ENCODE results near the gene CCDC93.
"Not testable (repeated sequence)": the region's sequence is repeated elsewhere in the genome, so short reads cannot be mapped to it uniquely, and the experiment has no call there.

Gene CCDC93

GRCh38 chr2:118046634-118047210 lies 32.9 kb upstream of the CCDC93 start:
- in situ Hi-C loops (cut with MboI; ENCODE audit: low sequenced_read_pairs): no loop called here

DNA sequence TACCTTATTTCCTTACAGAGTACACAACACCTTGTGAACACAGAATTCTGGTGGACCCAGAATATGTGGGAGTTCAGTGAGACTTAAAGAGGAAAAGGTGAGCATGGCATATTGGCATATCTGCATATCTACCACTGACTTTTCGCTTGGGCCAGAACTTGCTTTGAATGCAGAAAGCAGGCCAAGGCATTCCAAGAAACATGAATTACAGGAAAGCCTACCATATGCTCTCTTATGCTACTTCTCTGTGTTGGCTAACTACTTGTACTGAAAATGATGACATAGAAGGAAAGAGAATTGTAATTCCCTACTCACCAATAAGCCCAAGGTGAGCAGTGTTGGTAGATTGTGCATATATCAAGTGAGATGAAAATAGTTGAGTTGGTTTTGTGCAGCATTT lies 31.4 kb upstream of the CCDC93 start:
- in situ Hi-C loops (cut with MboI; ENCODE audit: low sequenced_read_pairs): no loop called here

GRCh38 chr2:118044854-118045253 lies 31.0 kb upstream of the CCDC93 start:
- in situ Hi-C loops (cut with MboI; ENCODE audit: low sequenced_read_pairs): no loop called here

DNA sequence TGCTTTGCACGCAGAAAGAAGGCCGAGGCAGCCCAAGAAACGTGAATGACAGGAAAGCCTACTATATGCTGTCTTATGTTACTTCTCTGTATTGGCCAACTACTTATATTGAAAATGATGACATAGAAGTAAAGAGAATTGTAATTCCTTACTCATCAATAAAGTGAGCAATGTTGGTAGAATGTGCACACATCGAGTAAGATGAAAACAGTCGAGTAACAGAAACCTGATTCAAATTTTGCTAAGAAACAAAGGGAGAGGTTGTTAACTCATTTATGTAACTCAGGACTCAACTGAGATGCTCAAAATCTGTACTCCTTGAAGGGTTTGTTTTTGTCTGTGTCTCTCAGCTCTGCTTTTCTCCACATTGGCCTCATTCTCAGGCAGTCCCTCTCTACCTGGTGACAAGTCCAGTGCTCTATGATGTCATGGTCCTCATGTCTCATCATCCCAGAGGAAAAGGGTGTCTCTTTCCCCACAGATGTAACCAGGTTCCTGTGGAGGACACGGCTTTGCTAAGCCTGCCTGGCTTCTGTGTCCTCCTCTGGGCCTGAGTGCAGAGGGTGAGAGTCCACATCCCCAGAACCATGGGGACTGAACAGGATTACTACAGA lies 30.3 kb upstream of the CCDC93 start:
- in situ Hi-C loops (cut with MboI; ENCODE audit: low sequenced_read_pairs): no loop called here

DNA sequence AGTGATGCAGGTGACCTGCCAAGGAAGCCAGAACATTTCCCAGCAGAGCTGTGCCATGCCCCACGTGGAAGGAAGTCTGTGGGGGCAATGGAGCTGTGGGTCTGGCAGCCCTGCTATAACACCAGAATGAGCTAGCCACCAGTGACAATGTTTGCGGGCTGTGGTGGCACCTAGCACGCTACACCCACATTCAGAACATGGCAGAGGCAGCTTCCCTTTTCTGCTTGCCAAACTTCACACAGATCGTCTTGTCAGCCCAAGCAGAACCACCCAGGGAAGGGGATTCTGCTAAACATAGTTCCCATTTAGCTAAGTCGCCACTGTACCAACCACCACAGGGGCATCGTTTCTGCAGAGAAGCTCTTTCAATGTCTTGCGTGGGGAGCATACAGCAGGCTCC lies 27.0 kb upstream of the CCDC93 start:
- in situ Hi-C loops (cut with MboI; ENCODE audit: low sequenced_read_pairs): no loop called here

- in situ Hi-C loops (cut with MboI; ENCODE audit: low sequenced_read_pairs): no loop called here
Observed at GRCh38 chr2:118032169-118033013, 18.5 kb upstream of the CCDC93 start.

GRCh38 chr2:118031566-118031965 lies 17.7 kb upstream of the CCDC93 start:
- in situ Hi-C loops (cut with MboI; ENCODE audit: low sequenced_read_pairs): no loop called here

- in situ Hi-C loops (cut with MboI; ENCODE audit: low sequenced_read_pairs): no loop called here
Observed at GRCh38 chr2:118029025-118029424, 15.2 kb upstream of the CCDC93 start.

- in situ Hi-C loops (cut with MboI; ENCODE audit: low sequenced_read_pairs): no loop called here
Observed at GRCh38 chr2:118021356-118021755, 7.5 kb upstream of the CCDC93 start.

GRCh38 chr2:118019821-118020220 lies 6.0 kb upstream of the CCDC93 start:
- in situ Hi-C loops (cut with MboI; ENCODE audit: low sequenced_read_pairs): no loop called here

- in situ Hi-C loops (cut with MboI; ENCODE audit: low sequenced_read_pairs): no loop called here
Observed at GRCh38 chr2:118016911-118017310, 3.0 kb upstream of the CCDC93 start.

DNA sequence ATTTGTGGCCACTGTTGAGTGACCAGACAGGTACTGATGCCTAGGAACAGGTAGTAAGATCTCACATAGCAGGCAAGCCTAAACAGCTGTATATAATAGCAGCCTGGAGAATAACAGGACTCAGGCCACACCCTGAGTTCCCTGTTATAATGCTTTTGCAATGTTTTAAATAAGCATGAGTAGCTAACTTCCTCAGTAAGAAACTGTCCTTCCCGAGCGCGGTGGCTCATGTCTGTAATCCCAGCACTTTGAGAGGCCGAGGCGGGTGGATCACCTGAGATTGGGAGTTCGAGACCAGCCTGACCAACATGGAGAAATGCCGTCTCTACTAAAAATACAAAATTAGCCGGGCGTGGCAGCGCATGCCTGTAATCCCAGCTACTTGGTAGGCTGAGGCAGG lies 1.9 kb upstream of the CCDC93 start:
- in situ Hi-C loops (cut with MboI; ENCODE audit: low sequenced_read_pairs): not testable (repeated sequence)

DNA sequence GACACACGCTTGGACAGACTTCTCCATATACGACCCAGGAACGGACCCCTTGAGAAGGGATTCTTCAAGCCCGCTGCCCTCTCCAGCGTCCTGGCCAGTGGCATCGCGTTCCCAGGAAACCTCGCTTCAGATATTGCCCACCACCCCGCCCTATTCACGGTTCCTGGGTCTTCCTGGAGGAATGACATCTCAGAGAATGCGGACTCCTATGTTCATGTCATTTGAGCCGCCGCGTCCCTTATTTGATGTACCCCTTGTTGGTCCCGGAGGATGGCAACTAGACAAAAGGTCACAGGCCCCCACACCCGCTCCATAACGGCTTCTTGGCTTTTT lies 588 bp upstream of the CCDC93 start:
- in situ Hi-C loops (cut with MboI; ENCODE audit: low sequenced_read_pairs): no loop called here

GRCh38 chr2:118013221-118013723 lies 598 bp downstream of the CCDC93 start:
- in situ Hi-C loops (cut with MboI; ENCODE audit: low sequenced_read_pairs): no loop called here

GRCh38 chr2:118012778-118013177 lies 1.1 kb downstream of the CCDC93 start:
- in situ Hi-C loops (cut with MboI; ENCODE audit: low sequenced_read_pairs): no loop called here

DNA sequence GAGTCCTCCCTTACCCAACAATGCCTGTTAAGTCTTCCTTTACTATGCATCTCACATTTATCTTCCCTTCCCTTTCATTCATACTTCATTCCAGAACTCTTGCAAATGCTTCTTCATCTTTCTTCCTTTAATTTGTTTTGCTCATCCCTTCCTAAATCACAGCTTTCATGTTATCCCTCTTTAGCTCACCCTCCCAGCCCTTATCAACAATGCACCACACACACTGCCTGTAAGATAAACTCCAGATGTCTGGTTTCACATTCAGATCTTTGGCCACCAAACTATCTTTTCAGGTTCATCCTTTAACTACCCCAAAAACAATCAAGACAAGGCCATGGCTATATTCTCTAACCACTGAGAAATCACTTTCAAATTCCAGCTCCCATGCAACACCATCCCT lies 3.4 kb downstream of the CCDC93 start:
- in situ Hi-C loops (cut with MboI; ENCODE audit: low sequenced_read_pairs): no loop called here

DNA sequence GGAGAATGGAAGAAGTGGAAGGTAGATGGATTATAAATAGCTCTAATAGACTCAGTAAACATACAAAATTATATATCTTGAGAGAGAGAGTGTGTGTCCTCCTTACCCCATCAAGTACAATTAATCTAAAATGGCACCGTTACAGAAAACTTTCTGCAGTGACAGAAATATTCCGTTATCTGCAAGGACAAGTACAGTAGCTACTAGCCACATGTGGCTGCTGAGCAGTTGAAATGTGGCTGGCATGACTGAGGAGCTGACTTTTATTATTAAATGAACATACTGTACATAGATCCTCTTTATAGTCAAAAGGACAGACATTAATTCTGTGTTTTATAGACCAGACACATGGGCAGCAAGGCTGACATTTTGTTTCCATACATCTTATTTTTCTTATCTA lies 7.0 kb downstream of the CCDC93 start:
- in situ Hi-C loops (cut with MboI; ENCODE audit: low sequenced_read_pairs): no loop called here

DNA sequence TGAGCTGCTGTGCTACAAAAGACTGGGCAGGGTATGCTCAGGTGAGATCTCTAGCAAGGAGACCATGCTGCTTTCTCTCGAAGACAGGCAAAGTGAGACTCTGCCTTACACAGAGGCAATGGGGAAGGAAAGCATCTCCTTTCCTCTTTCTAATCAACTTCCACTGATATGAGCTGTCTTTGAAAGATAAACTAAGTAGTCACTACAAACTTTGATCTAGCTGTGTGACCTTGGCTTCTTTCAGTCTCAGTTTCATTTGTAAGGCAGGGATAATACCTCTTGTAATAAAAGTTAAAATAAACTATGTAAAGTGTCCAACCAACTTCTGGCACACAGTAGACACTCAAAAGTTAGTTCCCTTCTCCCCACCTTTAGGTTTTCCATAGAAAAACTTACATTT lies 7.5 kb downstream of the CCDC93 start:
- in situ Hi-C loops (cut with MboI; ENCODE audit: low sequenced_read_pairs): no loop called here

GRCh38 chr2:118003396-118003824 lies 10.5 kb downstream of the CCDC93 start:
- in situ Hi-C loops (cut with MboI; ENCODE audit: low sequenced_read_pairs): no loop called here

- in situ Hi-C loops (cut with MboI; ENCODE audit: low sequenced_read_pairs): no loop called here
Observed at GRCh38 chr2:118000041-118000440, 13.8 kb downstream of the CCDC93 start.

- in situ Hi-C loops (cut with MboI; ENCODE audit: low sequenced_read_pairs): no loop called here
Observed at GRCh38 chr2:117997872-117998454, 15.9 kb downstream of the CCDC93 start.

- in situ Hi-C loops (cut with MboI; ENCODE audit: low sequenced_read_pairs): no loop called here
Observed at GRCh38 chr2:117996525-117996924, 17.3 kb downstream of the CCDC93 start.
